HEK293 (cell line): Measurements from ENCODE around the gene PRR36.

Experiments used
- CTCF ChIP-seq: fragments of 450-650 bp; formaldehyde crosslinking; IDR thresholded peaks from 2 replicates; pipeline ENCODE4 v1.5.1; 2016; ENCODE audit warnings: missing biosample characterization, missing genetic modification characterization
- KLF8 ChIP-seq: fragments of 450-650 bp; formaldehyde crosslinking; IDR thresholded peaks from 2 replicates; pipeline ENCODE4 v1.5.1; 2016; ENCODE audit warnings: missing biosample characterization, missing genetic modification characterization
- PRDM10 ChIP-seq: fragments of 450-650 bp; formaldehyde crosslinking; IDR thresholded peaks from 2 replicates; pipeline ENCODE4 v1.5.1; 2016; ENCODE audit warnings: missing biosample characterization, missing genetic modification characterization
- REST ChIP-seq: fragments of 450-650 bp; formaldehyde crosslinking; IDR thresholded peaks from 2 replicates; pipeline ENCODE4 v1.5.1; 2016; ENCODE audit warnings: missing biosample characterization, missing genetic modification characterization
- TCF7L2 ChIP-seq: IDR thresholded peaks from 2 replicates; pipeline ENCODE4 v1.6.1; 2011; ENCODE audit warnings: low read depth, mild to moderate bottlenecking, inconsistent platforms, low read length, moderate library complexity, borderline replicate concordance
- TRIM28 ChIP-seq: IDR thresholded peaks from 2 replicates; pipeline ENCODE4 v1.6.1; 2011; ENCODE audit warnings: low read length, control low read depth, borderline replicate concordance
- ZNF157 ChIP-seq: fragments of 450-650 bp; formaldehyde crosslinking; IDR thresholded peaks from 2 replicates; pipeline ENCODE4 v1.5.1; 2016; ENCODE audit warnings: missing biosample characterization, missing genetic modification characterization
- ZNF324 ChIP-seq: fragments of 450-650 bp; formaldehyde crosslinking; IDR thresholded peaks from 2 replicates; pipeline ENCODE4 v1.5.1; 2016; ENCODE audit warnings: missing biosample characterization, missing genetic modification characterization
- ZNF423 ChIP-seq: fragments of 450-650 bp; formaldehyde crosslinking; IDR thresholded peaks from 2 replicates; pipeline ENCODE4 v1.5.1; 2016; ENCODE audit warnings: missing biosample characterization, missing genetic modification characterization
- ZNF449 ChIP-seq: fragments of 450-650 bp; formaldehyde crosslinking; IDR thresholded peaks from 2 replicates; pipeline ENCODE4 v1.5.1; 2017; ENCODE audit warnings: missing biosample characterization, mild to moderate bottlenecking, missing genetic modification characterization, moderate library complexity
- ZNF555 ChIP-seq: fragments of 450-650 bp; formaldehyde crosslinking; conservative IDR thresholded peaks from 2 replicates; pipeline ENCODE4 v1.5.1; 2017; ENCODE audit warnings: missing biosample characterization, mild to moderate bottlenecking, missing genetic modification characterization, inconsistent platforms
- ZNF692 ChIP-seq: fragments of 450-650 bp; formaldehyde crosslinking; IDR thresholded peaks from 2 replicates; pipeline ENCODE4 v1.5.1; 2016; ENCODE audit warnings: missing biosample characterization, missing genetic modification characterization

GRCh38 chr19:7846155-7846646, 28.0 kb downstream of the PRR36 start:
- TF ChIP-seq ZNF449 (no peak), ZNF423 (no peak), PRDM10 (tag by site-specific recombination) (no peak), CTCF (no peak), ZNF157 (tag by site-specific recombination) (no peak), REST (no peak), TCF7L2 (no peak), ZNF555 (tag by site-specific recombination) (no peak), KLF8 (tag by site-specific recombination) (no peak), TRIM28 (no peak), ZNF324 (tag by site-specific recombination) (no peak), ZNF692 (tag by site-specific recombination) (no peak)
